GM10847 (cell line): ENCODE results near the gene KIF23.
A peak's percentile ranks its signal among the peaks of the same experiment; 100 is the strongest.

ENCODE experiments used
- POLR2A ChIP-seq: IDR thresholded peaks from 2 replicates; pipeline ENCODE4 v1.6.1; 2011; ENCODE audit not compliant: insufficient read length; ENCODE audit errors: extremely low read depth

KIF23 gene

DNA sequence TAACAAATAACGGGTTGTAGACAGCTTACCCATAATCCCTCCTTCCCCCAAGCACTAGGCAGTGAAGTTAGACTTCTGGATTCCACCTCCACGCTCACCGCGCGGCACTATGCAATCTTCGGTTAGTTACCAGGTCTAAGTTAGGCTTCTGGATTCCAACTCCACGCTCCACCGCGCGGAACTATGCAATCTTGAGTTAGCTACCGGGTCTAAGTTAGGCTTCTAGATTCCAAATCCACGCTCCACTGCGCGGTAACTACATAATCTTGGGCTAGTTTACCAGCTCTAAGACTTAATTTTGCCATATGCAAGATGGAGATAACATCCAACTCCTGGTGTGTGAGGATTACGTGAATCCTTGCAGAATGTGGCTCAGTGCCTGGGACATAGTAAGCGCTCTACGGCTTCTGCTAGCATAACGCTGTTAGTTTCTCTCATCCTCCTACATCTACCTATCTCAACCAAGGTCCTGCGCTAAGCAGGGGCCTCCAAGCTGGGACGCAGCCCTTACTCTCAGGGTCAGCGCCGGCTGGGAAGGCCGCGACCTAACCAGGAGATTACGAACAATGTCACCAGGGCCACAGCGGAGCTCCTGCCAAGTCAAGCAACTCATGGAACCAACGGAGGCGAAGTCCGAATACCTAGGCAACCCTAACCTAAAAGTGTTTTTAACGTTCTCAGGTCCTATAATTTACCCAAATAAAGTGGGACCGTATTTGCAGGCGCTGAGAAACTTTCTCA is 38.0 kb downstream of the KIF23 start:
- no peak for TF ChIP-seq POLR2A

DNA sequence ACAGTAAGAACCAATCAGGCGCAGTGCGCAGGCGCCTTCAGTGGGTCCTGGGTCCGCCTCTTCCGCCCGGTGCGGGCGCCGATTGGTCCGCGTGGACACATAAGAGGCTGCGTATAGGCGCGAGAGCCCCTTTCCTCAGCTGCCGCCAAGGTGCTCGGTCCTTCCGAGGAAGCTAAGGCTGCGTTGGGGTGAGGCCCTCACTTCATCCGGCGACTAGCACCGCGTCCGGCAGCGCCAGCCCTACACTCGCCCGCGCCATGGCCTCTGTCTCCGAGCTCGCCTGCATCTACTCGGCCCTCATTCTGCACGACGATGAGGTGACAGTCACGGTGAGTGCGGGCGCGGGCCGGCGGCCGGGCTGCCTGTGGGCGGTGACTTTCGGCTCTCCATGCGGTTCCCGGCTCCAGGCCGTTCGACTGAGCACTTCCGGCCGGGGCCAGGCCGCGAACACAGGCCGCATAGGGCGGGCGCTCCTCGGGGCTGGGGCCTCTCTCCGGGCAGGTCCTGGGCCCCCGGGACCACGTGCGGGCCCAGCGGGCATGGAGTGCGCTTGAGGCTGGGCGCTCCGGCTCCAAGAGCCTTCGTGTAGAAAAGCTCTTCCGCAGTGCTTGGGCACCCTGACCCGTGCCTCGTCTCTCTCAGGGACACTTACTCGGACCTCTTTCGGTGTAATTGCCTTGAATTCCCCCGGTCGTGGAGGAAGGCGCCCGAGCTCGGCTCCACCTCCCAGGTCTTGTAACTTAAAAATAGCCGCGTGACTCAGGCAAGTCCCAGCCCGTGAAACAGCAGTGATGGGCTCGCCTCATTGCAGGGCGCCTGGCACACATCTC is 38.8 kb downstream of the KIF23 start, which contains the start of gene RPLP1:
TSS of gene RPLP1 (plus strand) at position 127 of the 830 bp plus-strand sequence. CDS start at position 258, 131 bp downstream.
- TF ChIP-seq POLR2A = peak; percentile 99

DNA sequence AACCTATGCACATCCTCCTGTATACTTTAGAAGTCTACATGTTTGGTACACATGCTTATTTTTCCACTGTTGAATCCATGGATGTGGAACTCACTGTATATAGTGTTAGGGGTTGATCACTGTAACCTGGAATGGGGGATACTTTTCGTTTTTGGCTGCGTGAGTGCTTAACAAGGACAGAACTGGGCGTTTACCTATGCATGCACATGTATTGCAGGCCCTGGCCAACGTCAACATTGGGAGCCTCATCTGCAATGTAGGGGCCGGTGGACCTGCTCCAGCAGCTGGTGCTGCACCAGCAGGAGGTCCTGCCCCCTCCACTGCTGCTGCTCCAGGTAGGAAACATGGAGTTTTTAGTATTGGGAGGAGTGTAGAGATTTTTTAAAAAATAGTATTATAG is 40.8 kb downstream of the KIF23 start:
- no peak for TF ChIP-seq POLR2A

DNA sequence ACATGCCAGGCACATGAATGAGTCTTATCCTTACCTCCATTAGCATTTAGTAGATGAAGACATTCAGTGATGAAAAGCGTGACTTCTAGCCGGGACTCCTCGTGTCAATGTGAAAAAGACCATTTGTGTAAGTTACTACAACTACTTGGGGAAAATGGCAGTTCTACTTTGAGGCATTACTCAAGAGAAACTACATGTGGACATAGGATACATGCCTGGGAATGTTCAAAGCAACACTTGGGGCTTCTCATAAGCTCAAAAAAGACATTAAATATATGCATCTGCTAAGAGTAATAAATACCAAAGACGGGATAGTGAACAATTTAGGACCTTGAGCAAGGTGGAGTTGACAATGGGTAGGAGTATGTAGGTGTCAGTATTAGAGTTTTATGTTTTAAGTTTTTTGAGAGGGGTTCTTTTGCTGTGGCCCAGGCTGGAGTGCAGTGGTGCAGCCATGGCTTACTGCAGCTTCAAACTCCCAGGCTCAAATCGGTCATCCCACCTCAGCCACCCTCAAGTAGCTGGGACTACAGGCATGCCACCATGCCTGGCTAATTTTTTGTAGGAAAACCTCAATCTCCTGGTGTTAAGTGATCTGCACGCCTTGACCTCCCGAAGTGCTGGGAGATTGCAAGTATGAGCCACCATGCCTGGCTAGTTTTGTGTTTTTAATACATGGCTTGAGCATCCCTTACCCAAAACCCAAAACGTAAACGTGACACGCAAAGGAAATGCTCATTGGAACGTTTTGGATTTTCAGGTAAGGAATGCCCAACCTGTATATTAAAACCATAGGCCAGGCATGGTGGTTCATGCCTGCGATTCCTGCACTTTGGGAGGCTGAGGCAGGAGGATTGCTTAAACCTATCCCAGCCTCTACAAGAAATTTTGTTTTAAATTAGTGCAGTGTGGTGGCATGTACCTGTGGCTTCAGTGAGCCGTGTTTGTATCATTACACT is 42.3 kb downstream of the KIF23 start:
- no peak for TF ChIP-seq POLR2A

DNA sequence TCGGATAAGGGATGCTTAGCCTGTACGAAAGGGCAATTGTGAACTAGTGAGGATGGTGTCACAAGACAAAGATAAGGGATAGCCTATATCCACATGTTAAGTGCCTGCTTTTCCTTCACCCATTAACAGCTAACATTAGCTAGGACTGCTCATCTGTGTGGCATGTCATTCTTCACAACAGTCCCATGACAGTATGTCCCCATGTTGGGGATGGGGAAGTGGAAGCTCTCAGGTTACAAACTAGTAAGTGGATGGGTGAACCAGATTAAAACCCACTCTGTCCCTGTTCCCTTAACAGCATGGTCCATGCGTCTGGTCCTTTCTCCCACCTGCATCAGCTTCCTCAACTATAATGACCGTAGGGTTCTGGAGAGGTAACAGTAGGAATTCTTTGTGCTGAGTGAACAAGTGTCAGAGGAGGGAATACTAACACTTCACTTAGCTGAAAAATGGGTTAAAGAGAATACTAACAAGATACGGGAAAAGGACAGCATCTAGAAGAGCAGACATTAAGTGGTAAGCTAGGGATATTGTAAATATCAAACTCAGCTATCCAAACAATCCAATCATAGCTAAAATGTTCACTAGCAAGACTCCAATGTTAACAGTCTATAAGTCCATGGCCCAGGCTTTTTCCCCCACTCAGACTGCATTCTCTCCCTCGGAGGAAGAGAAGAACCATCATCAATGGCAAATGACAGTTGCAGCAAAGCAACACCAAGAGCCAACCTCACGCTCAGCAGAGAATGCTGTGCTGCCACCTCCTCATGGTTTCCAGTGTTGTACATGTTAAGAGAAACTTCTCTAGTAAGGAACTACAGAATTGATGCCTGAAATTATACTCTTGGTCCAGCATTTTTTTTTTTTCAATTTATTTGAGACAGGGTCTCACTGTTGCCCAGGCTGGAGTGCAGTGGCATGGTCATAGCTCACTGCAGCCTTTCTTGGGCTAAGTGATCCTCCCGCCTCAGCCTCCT is 43.4 kb downstream of the KIF23 start:
- no peak for TF ChIP-seq POLR2A

DNA sequence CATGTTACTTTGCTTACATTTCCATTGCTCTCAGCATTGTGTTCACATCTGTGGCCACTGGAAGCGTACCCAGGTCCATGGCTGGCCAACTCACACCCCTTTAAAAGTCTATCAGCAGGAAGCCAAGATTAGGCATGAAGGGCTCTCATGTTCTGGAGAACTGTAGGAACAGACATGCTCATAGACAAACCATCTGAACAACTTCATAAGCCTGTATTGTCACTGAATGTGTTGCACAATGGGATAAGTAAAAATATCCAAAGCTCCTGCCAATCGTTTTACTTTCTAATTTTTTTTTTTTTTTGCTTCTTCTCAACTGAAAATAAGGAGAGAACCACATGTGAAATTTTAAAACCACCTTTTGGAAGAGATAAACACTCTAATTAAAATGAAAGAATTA is 44.9 kb downstream of the KIF23 start:
- no peak for TF ChIP-seq POLR2A

DNA sequence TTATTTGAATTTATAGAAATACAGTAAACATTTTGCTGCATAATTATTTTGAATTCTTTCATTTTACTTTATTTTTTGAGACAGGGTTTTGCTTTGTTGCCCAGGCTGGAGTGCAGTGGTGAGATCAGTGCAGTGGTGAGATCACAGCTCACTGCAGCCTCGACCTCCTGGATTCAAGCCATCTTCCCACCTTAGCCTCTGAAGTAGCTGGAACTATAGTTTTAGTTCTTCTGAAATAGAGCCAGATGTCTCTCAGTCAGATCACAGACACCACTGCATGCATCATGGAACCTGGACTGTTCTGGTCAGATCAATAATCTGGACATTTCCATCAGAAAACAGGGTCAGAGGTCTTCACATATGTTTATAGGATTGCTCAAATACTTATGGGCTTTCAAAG is 46.3 kb downstream of the KIF23 start:
- TF ChIP-seq POLR2A = no peak

DNA sequence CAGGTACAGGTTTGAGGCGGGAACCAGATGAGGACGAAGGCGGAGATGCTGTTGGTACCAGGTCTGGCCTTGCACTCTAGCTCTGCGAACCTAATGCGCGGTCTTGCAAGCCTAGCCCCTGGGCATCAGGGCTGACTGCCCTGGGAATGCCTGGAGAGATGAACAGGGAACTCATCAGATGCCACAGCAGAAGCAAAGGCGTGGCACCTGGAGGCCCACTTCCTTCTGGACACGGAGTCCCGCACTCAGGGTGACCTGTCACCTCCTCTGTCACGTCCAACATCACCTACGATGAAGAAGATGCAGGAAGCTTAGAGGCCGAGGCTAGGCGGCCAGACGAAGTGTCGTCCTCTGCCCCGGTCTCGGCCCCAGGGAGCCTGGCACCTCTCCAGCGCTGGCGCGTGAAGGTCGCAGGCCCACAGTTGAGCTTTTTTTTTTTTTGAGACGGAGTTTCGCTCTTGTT is 47.9 kb downstream of the KIF23 start:
- TF ChIP-seq POLR2A = no peak

DNA sequence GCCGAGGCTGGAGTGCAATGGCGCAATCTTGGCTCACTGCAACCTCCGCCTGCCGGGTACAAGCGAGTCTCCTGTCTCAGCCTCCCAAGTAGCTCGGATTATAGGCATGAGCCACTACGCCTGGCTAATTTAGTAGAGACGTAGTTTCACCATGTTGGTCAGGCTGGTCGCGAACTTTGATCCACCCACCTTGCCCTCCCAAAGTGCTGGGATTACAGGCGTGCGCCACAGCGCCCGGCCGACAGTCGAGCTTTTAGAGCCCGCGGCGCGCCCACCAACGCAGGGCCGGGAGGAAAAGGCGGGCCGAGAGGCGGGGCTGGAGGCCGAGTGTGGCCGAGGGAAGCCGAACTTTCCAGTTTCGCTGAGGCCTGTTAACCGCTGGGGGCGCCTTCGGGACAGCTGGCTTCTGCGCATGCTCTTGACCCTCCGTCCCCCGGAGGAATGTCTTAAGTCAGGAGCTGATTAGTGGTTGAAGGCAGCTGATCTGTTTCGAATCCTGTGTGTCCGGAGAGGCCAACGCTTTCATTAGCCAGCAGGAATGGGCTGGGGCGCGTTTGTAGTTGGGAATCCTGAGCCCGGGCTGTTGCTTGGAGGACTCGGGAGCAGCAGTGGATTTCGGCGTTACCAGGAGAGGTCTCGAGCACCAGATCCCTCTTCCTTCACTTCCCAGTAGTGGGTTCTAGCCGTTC is 48.5 kb downstream of the KIF23 start:
- TF ChIP-seq POLR2A = peak; percentile 37

DNA sequence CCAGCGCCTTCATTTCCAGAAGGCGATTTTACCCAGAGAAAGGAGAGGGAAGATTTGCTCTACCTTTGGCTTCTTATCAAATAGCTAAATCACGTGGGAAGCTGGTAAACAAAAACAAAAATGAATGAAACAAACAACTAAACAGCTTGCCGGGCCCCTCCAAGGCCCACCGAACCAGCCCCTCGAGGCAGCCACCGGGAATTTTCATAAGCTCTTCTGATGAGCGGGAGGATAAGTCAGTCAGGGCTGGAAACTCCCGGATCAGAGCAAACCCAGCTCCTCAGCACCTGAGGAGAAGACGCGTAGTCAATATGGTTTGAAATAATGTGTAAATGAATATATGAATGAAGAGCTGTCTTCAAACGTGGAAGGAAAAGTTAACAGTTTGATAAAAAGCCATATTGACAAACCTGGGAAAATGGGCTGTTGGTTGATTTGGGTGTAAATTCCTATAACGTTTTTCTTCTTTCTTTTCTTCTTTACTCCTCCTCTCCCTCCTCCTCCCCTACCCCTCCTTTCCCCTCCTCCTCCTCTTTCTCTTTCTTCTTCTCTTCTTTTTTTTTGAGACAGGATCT is 49.1 kb downstream of the KIF23 start:
- no peak for TF ChIP-seq POLR2A

DNA sequence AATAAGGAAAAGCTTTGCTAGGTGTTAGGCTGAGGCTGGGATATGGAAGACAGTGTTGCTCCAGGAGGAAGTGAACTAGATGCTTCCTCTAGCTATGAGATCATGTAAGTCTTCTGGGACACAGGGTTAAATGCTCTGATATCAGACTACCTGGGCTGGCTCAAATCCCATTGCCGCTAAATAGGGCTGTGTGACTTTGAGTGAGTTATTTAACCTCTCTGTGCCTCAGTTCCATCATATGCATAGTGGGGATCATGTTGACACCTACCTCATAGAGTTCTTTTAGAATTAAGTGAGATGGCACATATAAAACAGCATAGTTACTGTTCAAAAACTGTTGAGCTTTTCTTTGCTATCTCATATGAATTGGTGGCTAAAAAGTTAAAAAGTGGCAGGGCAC is 51.1 kb downstream of the KIF23 start:
- no peak for TF ChIP-seq POLR2A

DNA sequence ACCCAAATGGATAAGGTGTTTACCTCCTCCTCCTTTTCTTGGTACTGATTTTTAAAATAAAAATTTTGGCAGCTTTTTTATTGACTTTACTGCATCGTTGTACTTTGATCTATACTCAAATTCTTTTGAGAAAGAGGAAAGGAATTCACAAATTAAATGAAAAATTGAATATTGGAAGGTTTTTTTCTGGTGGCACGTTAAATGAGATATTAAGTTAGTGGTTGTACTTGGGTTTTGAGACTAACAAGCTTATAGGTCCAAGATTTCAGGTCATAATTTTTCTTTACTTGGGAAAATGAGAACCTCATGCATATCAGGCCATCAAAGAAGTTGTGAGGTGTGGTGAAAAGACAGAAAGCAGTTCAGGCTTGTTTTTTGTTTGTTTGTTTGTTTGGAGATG is 52.6 kb downstream of the KIF23 start:
- no peak for TF ChIP-seq POLR2A

DNA sequence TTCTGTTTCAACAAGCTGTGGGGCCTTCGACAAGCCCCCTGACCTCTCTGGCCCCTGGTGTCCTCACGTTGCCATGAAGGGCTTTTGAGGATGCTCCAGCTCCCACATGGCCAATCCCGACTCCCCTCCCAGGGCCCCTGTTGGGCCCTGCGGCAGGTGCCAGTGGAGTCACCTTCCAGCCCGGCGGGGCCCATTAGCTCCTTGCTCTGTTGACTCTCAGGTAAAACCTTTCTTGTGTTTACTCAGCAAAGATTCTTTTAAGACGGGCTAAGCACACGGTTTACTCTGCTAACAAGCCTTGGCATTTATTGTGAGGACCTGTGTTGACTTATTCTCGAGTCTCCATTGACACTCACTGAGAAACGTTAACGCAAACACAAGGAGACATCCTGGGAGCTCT is 53.5 kb downstream of the KIF23 start:
- no peak for TF ChIP-seq POLR2A
